Thymus (tissue), 11 donors: ENCODE measurements around the gene BCAS2. TPM values are rescaled to one million over a fixed set of nuclear protein-coding genes. Genes with fewer than 3 reads are reported as not detected.
"Not testable (repeated sequence)": the region's sequence is repeated elsewhere in the genome, so short reads cannot be mapped to it uniquely, and the experiment has no call there.

Experiments used
- DNase-seq, 9 donors: peaks; one replicate each; pipeline ENCODE4 v3.0.0-alpha.2; 2013; ENCODE audit warnings: low spot score in 9 of 9, low read depth in 6 of 9, missing footprints in 1 of 9
- H3K27ac ChIP-seq, 2 donors: one replicate each; pipeline ENCODE4 v1.5.1; 2013; ENCODE audit warnings: control low read depth in 1 of 2, low read depth in 1 of 2, low read length in 1 of 2, mild to moderate bottlenecking in 1 of 2, moderate library complexity in 1 of 2
- H3K27me3 ChIP-seq, 2 donors: one replicate each; pipeline ENCODE4 v1.5.1; 2013; ENCODE audit warnings: low read length in 1 of 2; ENCODE audit not compliant: control insufficient read depth in 2 of 2, insufficient read depth in 1 of 2
- H3K36me3 ChIP-seq, 2 donors: one replicate each; pipeline ENCODE4 v1.5.1; 2013; ENCODE audit warnings: low read length in 1 of 2, mild to moderate bottlenecking in 1 of 2, moderate library complexity in 1 of 2; ENCODE audit not compliant: control insufficient read depth in 2 of 2, insufficient read depth in 2 of 2
- H3K4me1 ChIP-seq, 2 donors: one replicate each; pipeline ENCODE4 v1.5.1; 2013; ENCODE audit warnings: low read length in 2 of 2; ENCODE audit not compliant: control insufficient read depth in 2 of 2, insufficient read depth in 2 of 2
- H3K4me3 ChIP-seq, 2 donors: one replicate each; pipeline ENCODE4 v1.5.1; 2013; ENCODE audit warnings: low read length in 2 of 2, control low read depth in 1 of 2, mild to moderate bottlenecking in 1 of 2
- H3K9me3 ChIP-seq, 2 donors: one replicate each; pipeline ENCODE4 v1.5.1; 2013; ENCODE audit warnings: low read length in 1 of 2, mild to moderate bottlenecking in 1 of 2; ENCODE audit not compliant: control insufficient read depth in 2 of 2, insufficient read depth in 1 of 2
- WGBS: extraction: QIAGEN DNeasy Blood & Tissue Kit; methylation state at CpG from one replicate; pipeline ENCODE4 v1.1.7; 2013; 5-methylcytosine and 5-hydroxymethylcytosine counted together
- polyA plus RNA-seq: library from polyadenylated mRNA; stranded (reverse); fragments of 200-250 nt; gene quantifications from one replicate; pipeline ENCODE4 v1.2.3, GENCODE V29; 2013
- total RNA-seq: library from RNA; stranded (reverse); fragments of 120-200 nt; gene quantifications from one replicate; pipeline ENCODE4 v1.2.4, GENCODE V29; 2013
- donor health status: healthy.

Gene BCAS2
- total and polyA plus RNA-seq, 2 donors, result 46.3 to 57.8 TPM

- no peak for DNase-seq
- 96% methylated on average over 1 of the region's 1 CpG for WGBS
Measured at GRCh38 chr1:114585231-114585630, 3.8 kb upstream of the BCAS2 start.

GRCh38 chr1:114574365-114574764 is 7.0 kb downstream of the BCAS2 start:
- Histone ChIP-seq H3K27me3 (no peaks in the 10 kb centered on the region), H3K4me1 (no peaks in the 10 kb centered on the region), H3K9me3 (no peaks in the 10 kb centered on the region), H3K27ac (no peak overlapping the region), H3K36me3 (peaks cover 38 to 51% of the 10 kb centered on the region in 2 donors), H3K4me3 (no peak overlapping the region)
- WGBS, result 97% methylated on average over 2 of the region's 2 CpGs
- DNase-seq, result no peak

More at GRCh38 chr1:114585231-114585630, 3.8 kb upstream of the BCAS2 start:
- peaks cover 0 to 4% of the 10 kb centered on the region in 2 donors for H3K9me3 ChIP-seq
- no peak overlapping the region for H3K4me3 ChIP-seq
- no peak overlapping the region for H3K27ac ChIP-seq
- H3K27me3 ChIP-seq, result peaks cover 2 to 10% of the 10 kb centered on the region in 2 donors
- peaks cover 5 to 7% of the 10 kb centered on the region in 2 donors for H3K4me1 ChIP-seq
- H3K36me3 ChIP-seq, result no peaks in the 10 kb centered on the region

- Histone ChIP-seq H3K27ac (no peak overlapping the region), H3K4me1 (no peaks in the 10 kb centered on the region), H3K27me3 (no peaks in the 10 kb centered on the region), H3K4me3 (no peak overlapping the region), H3K36me3 (peaks cover 19 to 31% of the 10 kb centered on the region in 2 donors), H3K9me3 (no peaks in the 10 kb centered on the region)
- no peak for DNase-seq
Measured at GRCh38 chr1:114564141-114564540, 17.3 kb downstream of the BCAS2 start.

- not testable (repeated sequence) for H3K4me1 ChIP-seq, DNase-seq, H3K27me3 ChIP-seq, H3K9me3 ChIP-seq, H3K27ac ChIP-seq, H3K4me3 ChIP-seq
- 95% methylated on average over 3 of the region's 3 CpGs for WGBS
- H3K36me3 ChIP-seq, result peaks cover 12 to 22% of the 10 kb centered on the region in 2 donors
Measured at GRCh38 chr1:114562978-114563510, 18.4 kb downstream of the BCAS2 start.

DNA sequence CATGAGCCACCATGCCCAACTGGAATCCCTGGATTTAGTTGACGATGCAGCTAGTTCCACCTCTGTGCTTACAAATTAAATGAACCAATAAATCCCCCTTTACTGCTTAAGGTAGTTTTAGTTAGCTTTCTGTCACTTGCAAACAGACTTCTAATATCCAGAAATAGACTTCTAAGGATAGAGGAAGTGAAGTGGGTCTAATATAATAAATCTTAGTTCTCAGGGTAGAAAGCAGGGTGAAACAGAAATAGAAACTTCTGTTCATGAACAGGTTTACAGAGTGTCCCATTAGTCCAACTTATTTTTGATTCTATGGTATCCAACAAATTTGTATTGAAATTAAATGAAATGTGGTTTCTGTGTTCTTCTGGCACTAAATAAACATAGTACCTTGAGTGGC is 20.1 kb downstream of the BCAS2 start:
- H3K36me3 ChIP-seq, result peaks cover 12 to 13% of the 10 kb centered on the region in 2 donors
- H3K4me3 ChIP-seq, result no peak overlapping the region
- H3K27me3 ChIP-seq, result no peaks in the 10 kb centered on the region
- 51% methylated on average over 1 of the region's 1 CpG for whole genome bisulfite sequencing
- no peaks in the 10 kb centered on the region for H3K9me3 ChIP-seq
- no peaks in the 10 kb centered on the region for H3K4me1 ChIP-seq
- no peak for DNase-seq
- no peak overlapping the region for H3K27ac ChIP-seq

DNA sequence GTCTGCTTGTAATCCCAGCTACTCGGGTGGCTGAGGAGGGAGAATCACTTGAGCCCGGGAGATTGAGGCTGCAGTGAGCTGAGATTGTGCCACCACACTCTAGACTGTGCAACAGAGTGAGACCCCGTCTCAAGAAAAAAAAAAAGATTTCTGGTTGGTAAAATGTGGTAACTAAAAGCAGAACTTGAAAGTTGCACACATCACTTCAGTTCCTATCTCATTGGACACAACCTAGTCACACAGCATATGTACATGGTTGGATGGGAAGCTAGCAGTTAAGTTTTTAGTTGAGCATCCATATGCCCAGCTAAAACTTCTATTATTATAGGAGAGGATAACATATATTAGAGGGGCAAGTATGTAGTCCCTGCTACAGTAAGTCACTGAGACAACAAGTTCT is 22.1 kb downstream of the BCAS2 start:
- no peaks in the 10 kb centered on the region for H3K36me3 ChIP-seq
- H3K27me3 ChIP-seq, result no peaks in the 10 kb centered on the region
- WGBS, result 75% methylated on average over 3 of the region's 3 CpGs
- H3K4me1 ChIP-seq, result no peaks in the 10 kb centered on the region
- no peak overlapping the region for H3K27ac ChIP-seq
- no peaks in the 10 kb centered on the region for H3K9me3 ChIP-seq
- H3K4me3 ChIP-seq, result no peak overlapping the region
- no peak for DNase-seq

DNA sequence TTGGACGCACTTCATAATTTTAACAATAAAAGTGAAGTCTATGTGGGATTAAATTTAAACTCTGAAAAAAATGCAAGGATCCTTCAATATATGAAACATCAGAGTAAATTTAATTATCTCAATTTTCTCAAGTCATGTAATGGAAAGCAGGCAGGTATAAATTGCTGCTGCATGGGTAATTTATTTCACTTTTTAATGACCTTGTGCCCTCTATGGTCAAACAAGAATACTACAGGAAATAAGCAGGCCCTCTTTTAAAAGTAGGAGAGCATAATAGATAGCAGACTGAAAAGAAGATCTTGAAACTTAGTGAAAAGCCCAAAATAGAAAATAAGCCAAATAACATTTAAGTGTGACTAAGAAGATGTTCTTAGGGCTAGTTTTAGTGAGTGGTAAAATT is 22.9 kb downstream of the BCAS2 start:
- Histone ChIP-seq H3K27ac (no peak overlapping the region), H3K27me3 (no peaks in the 10 kb centered on the region), H3K9me3 (no peaks in the 10 kb centered on the region), H3K36me3 (no peaks in the 10 kb centered on the region), H3K4me1 (no peaks in the 10 kb centered on the region), H3K4me3 (no peak overlapping the region)
- peak in 1 of 9 donors; percentile 8 for DNase-seq
- 98% methylated on average over 1 of the region's 1 CpG for WGBS

DNA sequence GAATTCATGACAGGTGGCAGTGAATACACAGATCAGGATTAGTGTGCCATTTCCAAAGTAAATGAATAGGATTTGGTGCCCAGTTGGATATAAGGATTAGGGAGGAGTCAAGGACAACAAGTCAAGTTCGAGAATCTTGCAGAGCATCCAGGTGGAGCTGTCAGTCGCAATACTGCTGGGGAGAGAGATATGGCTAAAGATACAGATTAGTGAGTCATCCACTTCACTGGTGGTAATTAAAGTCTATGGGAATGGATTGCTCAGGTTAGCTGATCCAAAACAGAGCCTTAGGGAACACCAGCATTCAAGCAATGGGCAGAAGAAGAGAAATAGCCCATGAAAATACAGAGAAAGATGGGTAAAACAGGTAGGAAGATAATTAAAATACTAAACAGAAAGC is 26.8 kb downstream of the BCAS2 start:
- Histone ChIP-seq H3K27me3 (no peaks in the 10 kb centered on the region), H3K4me3 (no peak overlapping the region), H3K27ac (no peak overlapping the region), H3K4me1 (no peaks in the 10 kb centered on the region), H3K36me3 (no peaks in the 10 kb centered on the region), H3K9me3 (no peaks in the 10 kb centered on the region)
- DNase-seq, result no peak
- 97% methylated on average over 2 of the region's 2 CpGs for WGBS

DNA sequence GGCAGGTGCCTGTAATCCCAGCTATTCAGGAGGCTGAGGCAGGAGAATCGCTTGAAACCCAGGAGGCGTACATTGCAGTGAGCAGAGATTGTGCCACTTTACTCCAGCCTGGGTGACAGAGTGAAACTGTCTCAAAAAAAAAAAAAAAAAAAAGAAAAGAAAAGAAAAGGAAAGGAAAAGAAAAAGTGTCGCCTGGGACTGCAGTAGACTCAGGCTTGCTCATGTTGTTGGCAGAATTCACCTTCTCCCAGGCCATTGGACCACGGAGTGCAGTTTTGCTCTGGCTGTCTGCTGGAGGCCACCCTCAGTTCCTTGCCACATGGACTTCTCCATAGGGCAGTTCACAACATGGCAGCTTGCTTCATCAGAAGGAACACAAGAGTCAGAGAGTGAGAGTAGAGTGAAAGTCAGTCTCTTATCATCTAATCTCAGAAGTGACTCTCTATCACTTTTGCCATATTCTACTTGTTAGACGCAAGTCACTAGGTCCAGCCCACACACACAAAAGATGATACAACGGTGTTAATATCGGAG is 29.2 kb downstream of the BCAS2 start:
- no peaks in the 10 kb centered on the region for H3K27me3 ChIP-seq
- no peaks in the 10 kb centered on the region for H3K4me1 ChIP-seq
- DNase-seq, result no peak
- 98% methylated on average over 7 of the region's 7 CpGs for WGBS
- no peak overlapping the region for H3K27ac ChIP-seq
- H3K4me3 ChIP-seq, result no peak overlapping the region
- H3K9me3 ChIP-seq, result no peaks in the 10 kb centered on the region
- no peaks in the 10 kb centered on the region for H3K36me3 ChIP-seq
